ENCODE data around the gene ACSL1.

The ACSL1 gene

GRCh38 chr4:184727430-184727829 is 98.3 kb downstream of the ACSL1 start:
- Histone ChIP-seq H3K27ac (ENCODE audit: low read length) (no peak overlapping the region), H3K36me3 (replicated peaks; ENCODE audit: low read depth, low read length) (no peaks in the 10 kb centered on the region), H3K4me2 (ENCODE audit: low read length) (no peak overlapping the region), H3K4me1 (ENCODE audit: low read length) (peaks cover 6% of the 10 kb centered on the region; the same call in 1 of the 2 replicates), H4K20me1 (ENCODE audit: insufficient read depth, low read length) (peaks cover 4% of the 10 kb centered on the region; the same call in 1 of the 2 replicates), H3K27me3 (ENCODE audit: low read depth, low read length) (no peaks in the 10 kb centered on the region), H2AFZ (ENCODE audit: low read depth, low read length) (no peak overlapping the region), H3K79me2 (ENCODE audit: low read length) (peaks cover 23% of the 10 kb centered on the region), H3K4me3 (ENCODE audit: low read length) (no peak overlapping the region), H3K9me3 (ENCODE audit: insufficient read depth, low read length) (no peaks in the 10 kb centered on the region), H3K9ac (ENCODE audit: low read length) (no peak overlapping the region)
- TF ChIP-seq CTCF (IDR thresholded peaks at IDR 0.05; ENCODE audit: low read depth, low read length) (no peak), EZH2phosphoT487 (IDR thresholded peaks at IDR 0.05; ENCODE audit: low read depth) (no peak)

GRCh38 chr4:184722798-184723197 is 103.0 kb downstream of the ACSL1 start:
- TF ChIP-seq EZH2phosphoT487 (IDR thresholded peaks at IDR 0.05; ENCODE audit: low read depth) (no peak), CTCF (IDR thresholded peaks at IDR 0.05; ENCODE audit: low read depth, low read length) (no peak)
- no peaks in the 10 kb centered on the region for H3K9me3 ChIP-seq (ENCODE audit: insufficient read depth, low read length)
- H3K27ac ChIP-seq (ENCODE audit: low read length), result no peak overlapping the region
- no peaks in the 10 kb centered on the region for H3K27me3 ChIP-seq (ENCODE audit: low read depth, low read length)
- H3K36me3 ChIP-seq (replicated peaks; ENCODE audit: low read depth, low read length), result no peaks in the 10 kb centered on the region
- 0 out of 2 replicates have a peak, but pooled peaks cover 3% of the 10 kb centered on the region for H3K79me2 ChIP-seq (ENCODE audit: low read length)
- no peaks in the 10 kb centered on the region for H4K20me1 ChIP-seq (ENCODE audit: insufficient read depth, low read length)
- H3K4me1 ChIP-seq (ENCODE audit: low read length), result no peaks in the 10 kb centered on the region
- H3K4me3 ChIP-seq (ENCODE audit: low read length), result no peak overlapping the region
- H3K4me2 ChIP-seq (ENCODE audit: low read length), result no peak overlapping the region
- H3K9ac ChIP-seq (ENCODE audit: low read length), result no peak overlapping the region
- no peak overlapping the region for H2AFZ ChIP-seq (ENCODE audit: low read depth, low read length)

- Histone ChIP-seq H3K27ac (ENCODE audit: low read length) (no peak overlapping the region), H3K9ac (ENCODE audit: low read length) (no peak overlapping the region), H3K4me3 (ENCODE audit: low read length) (no peak overlapping the region), H3K36me3 (replicated peaks; ENCODE audit: low read depth, low read length) (no peaks in the 10 kb centered on the region), H2AFZ (ENCODE audit: low read depth, low read length) (no peak overlapping the region), H3K4me1 (ENCODE audit: low read length) (no peaks in the 10 kb centered on the region), H4K20me1 (ENCODE audit: insufficient read depth, low read length) (no peaks in the 10 kb centered on the region), H3K4me2 (ENCODE audit: low read length) (no peak overlapping the region), H3K27me3 (ENCODE audit: low read depth, low read length) (no peaks in the 10 kb centered on the region), H3K9me3 (ENCODE audit: insufficient read depth, low read length) (no peaks in the 10 kb centered on the region), H3K79me2 (ENCODE audit: low read length) (0 out of 2 replicates have a peak, but pooled peaks cover 3% of the 10 kb centered on the region)
- TF ChIP-seq CTCF (IDR thresholded peaks at IDR 0.05; ENCODE audit: low read depth, low read length), result no peak
- TF ChIP-seq EZH2phosphoT487 (IDR thresholded peaks at IDR 0.05; ENCODE audit: low read depth), result no peak
These were observed 104.5 kb downstream of the ACSL1 start for GRCh38 chr4:184721254-184721653.

- Histone ChIP-seq H3K27ac (ENCODE audit: low read length) (no peak overlapping the region), H3K79me2 (ENCODE audit: low read length) (0 out of 2 replicates have a peak, but pooled peaks cover 3% of the 10 kb centered on the region), H3K36me3 (replicated peaks; ENCODE audit: low read depth, low read length) (no peaks in the 10 kb centered on the region), H4K20me1 (ENCODE audit: insufficient read depth, low read length) (no peaks in the 10 kb centered on the region), H2AFZ (ENCODE audit: low read depth, low read length) (no peak overlapping the region), H3K4me2 (ENCODE audit: low read length) (no peak overlapping the region), H3K27me3 (ENCODE audit: low read depth, low read length) (no peaks in the 10 kb centered on the region), H3K4me1 (ENCODE audit: low read length) (no peaks in the 10 kb centered on the region), H3K9ac (ENCODE audit: low read length) (no peak overlapping the region), H3K4me3 (ENCODE audit: low read length) (no peak overlapping the region), H3K9me3 (ENCODE audit: insufficient read depth, low read length) (no peaks in the 10 kb centered on the region)
- TF ChIP-seq EZH2phosphoT487 (IDR thresholded peaks at IDR 0.05; ENCODE audit: low read depth), result no peak
- TF ChIP-seq CTCF (IDR thresholded peaks at IDR 0.05; ENCODE audit: low read depth, low read length), result no peak
These were observed 106.4 kb downstream of the ACSL1 start for GRCh38 chr4:184719407-184719806.

Measured in OCI-LY3 (cell line).